GM20000 (cell line): ENCODE measurements around the gene LAMP5.

Source experiments
- DNase-seq: peaks from one replicate; pipeline ENCODE4 v3.0.0; 2012; ENCODE audit warnings: low spot score
- TF ChIP-seq, protein P1 (sequence below): IDR thresholded peaks from 2 replicates; pipeline ENCODE4 v1.5.1; 2012; ENCODE audit warnings: mild to moderate bottlenecking, control low read depth; ENCODE audit errors: extremely low read depth, missing control alignments

LAMP5 gene

DNA sequence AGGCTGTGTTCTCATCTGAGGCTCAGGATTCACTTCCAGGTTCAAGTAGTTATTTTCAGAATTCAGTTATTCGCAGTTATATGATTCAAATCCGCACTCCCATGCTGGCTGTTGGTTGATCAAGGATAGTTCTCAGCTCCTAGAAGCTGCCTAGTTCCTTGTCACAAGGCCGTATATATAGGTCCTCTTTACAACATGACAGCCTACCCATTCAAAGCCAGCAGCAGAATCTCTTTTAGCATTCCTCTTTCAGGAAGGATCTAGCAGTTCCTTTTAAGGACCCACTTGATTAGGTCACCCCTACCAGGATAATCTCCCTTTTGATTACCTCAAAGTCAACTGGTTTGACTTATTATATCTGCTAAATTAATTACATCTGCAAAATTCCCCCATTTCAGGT, 23.8 kb upstream of the LAMP5 start:
- TF ChIP-seq, protein P1, sequence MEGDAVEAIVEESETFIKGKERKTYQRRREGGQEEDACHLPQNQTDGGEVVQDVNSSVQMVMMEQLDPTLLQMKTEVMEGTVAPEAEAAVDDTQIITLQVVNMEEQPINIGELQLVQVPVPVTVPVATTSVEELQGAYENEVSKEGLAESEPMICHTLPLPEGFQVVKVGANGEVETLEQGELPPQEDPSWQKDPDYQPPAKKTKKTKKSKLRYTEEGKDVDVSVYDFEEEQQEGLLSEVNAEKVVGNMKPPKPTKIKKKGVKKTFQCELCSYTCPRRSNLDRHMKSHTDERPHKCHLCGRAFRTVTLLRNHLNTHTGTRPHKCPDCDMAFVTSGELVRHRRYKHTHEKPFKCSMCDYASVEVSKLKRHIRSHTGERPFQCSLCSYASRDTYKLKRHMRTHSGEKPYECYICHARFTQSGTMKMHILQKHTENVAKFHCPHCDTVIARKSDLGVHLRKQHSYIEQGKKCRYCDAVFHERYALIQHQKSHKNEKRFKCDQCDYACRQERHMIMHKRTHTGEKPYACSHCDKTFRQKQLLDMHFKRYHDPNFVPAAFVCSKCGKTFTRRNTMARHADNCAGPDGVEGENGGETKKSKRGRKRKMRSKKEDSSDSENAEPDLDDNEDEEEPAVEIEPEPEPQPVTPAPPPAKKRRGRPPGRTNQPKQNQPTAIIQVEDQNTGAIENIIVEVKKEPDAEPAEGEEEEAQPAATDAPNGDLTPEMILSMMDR, result no peak
- DNase-seq, result no peak

DNA sequence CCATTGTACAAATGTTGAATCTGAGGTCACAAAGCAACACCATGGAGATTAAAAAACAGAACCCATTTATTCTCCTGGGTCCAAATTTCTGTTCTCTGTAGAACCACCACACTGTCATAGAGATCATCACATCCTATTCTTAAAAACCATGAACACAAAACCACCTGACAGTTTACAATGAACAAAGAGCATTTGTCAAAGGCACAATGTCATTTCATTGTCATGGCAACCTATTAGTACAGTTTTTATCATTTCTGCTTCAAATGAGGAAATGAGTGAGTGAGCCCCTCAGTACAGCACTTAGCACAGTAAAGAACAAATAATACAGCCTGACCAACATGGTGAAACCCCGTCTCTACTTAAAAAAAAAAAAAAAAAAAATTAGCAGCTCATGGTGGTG, 23.1 kb upstream of the LAMP5 start:
- no peak for DNase-seq
- TF ChIP-seq, protein P1, result no peak

DNA sequence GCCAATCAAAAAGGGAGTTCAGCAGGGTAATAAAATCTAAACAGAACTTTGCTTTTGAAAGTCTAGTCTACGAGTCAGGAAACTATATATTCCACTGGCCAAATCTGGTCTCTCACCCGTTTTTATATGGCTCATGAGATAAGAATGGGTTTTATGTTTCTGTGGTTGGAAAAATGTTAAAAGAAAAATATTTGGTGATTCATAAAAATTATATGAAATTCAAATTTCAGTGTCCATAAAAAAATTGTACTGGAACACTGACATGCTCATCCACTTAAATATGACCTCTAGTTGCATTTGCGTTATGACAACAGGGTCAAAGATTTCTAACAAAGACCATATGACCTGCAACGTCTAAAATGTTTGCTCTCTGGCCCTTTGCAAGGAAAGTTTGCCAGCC, 22.3 kb upstream of the LAMP5 start:
- TF ChIP-seq, protein P1, result no peak
- DNase-seq, result no peak

DNA sequence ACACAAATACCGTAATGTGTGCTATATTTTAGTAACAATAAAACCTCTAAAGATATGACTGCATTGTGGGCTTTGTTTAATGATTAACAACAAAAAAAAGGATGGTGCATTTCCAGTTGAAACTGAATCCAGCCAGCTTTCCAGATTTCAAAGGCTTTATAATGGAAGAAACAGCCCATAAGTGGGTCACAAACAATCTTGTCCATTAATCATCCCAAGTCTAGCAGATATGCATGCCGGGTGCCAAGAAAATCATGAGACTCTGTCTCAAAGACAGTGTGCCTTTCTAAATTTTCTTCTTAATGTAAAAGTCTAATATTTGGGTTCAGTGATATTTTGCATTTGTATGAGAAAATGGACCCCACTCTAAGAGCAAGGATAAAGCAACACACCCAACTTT, 20.6 kb upstream of the LAMP5 start:
- TF ChIP-seq, protein P1, result no peak
- no peak for DNase-seq

DNA sequence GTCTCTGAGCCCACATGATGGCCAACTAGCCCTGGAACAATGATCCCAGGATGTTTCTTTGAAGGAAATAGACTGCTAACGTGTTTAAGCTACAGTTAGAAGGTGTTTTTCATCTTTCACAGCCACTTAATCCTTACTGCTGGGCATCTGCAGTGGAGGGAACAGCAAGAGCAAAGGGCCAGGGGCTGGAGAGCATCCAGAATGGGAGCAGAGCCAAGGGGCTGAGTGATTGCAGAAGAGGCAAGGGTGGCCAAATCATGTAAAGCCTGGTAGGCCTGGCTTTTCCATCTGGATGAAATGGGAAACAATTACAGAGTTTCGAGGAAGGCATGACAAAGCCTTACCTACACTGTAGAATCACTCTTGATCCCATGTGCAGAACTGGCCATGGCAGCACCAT, 18.7 kb upstream of the LAMP5 start:
- TF ChIP-seq, protein P1, result no peak
- DNase-seq, result no peak

DNA sequence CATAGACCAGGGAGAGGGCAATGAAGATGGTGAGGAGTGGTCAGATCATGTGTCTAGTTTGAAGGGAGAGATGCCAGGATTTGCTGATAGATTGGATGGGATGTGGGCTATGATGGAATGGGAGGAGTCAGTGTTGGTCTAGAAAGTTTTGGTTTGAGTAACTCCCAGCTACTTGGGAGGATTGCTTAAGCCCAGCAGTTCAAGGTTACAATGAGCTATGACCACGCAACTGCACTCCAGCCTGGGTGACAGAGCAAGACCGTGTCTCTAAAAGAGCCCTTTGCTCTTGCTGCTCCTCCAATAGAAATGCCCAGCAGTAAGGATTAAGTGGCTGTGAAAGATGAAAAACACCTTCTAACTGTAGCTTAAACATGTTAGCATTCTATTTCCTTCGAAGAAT, 18.2 kb upstream of the LAMP5 start:
- TF ChIP-seq, protein P1, result no peak
- no peak for DNase-seq

DNA sequence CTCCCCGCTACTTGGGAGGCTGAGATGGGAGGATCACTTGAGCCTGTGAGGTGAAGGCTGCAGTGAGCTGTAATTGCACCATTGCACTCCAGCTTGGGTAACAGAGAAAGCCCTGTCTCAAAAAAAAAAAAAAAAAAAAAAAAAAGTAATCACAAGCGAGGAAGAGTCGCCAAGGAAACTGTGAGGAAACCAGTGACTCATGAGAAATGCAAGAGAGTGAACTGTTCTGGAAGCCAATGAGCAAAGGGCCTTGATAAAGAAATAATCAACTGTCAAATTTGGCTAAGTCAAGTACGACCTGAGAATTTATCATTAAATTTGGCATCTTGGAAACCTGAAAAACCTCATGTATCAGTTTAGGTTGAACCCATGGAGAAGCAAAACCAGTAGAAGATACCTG, 16.1 kb upstream of the LAMP5 start:
- DNase-seq, result no peak
- TF ChIP-seq, protein P1, result no peak
